Aorta (tissue), 5 donors: ENCODE results near the gene CORO6. TPM values are rescaled to one million over a fixed set of nuclear protein-coding genes. Genes with fewer than 3 reads are reported as not detected.

Source experiments
- ATAC-seq: fragments of 200-7000 bp; cut with Tn5 transposase; one replicate; pipeline ENCODE4 v1.9.1; 2022; ENCODE audit warnings: moderate library complexity; ENCODE audit not compliant: low FRiP score
- DNase-seq, 2 donors: peaks; one replicate each; pipeline ENCODE4 v3.0.0-alpha.2; 2020
- H3K27ac ChIP-seq, 2 donors: one replicate each; pipeline ENCODE4 v1.5.1; 2013; ENCODE audit warnings: low read length in 2 of 2, mild to moderate bottlenecking in 2 of 2, moderate library complexity in 2 of 2, control low read depth in 1 of 2, inconsistent platforms in 1 of 2, low read depth in 1 of 2
- H3K27me3 ChIP-seq, 2 donors: one replicate each; pipeline ENCODE4 v1.6.1; 2013; ENCODE audit warnings: control low read depth in 1 of 2, low read length in 1 of 2, mild to moderate bottlenecking in 1 of 2, moderate library complexity in 1 of 2; ENCODE audit not compliant: insufficient read depth in 2 of 2, control insufficient read depth in 1 of 2
- H3K36me3 ChIP-seq, 2 donors: one replicate each; pipeline ENCODE4 v1.6.1; 2013; ENCODE audit warnings: control low read depth in 1 of 2, low read length in 1 of 2, mild to moderate bottlenecking in 1 of 2; ENCODE audit not compliant: insufficient read depth in 2 of 2, control insufficient read depth in 1 of 2
- H3K4me1 ChIP-seq, 2 donors: one replicate each; pipeline ENCODE4 v1.6.1; 2013; ENCODE audit warnings: low read length in 2 of 2, control low read depth in 1 of 2, mild to moderate bottlenecking in 1 of 2, moderate library complexity in 1 of 2; ENCODE audit not compliant: insufficient read depth in 2 of 2, control insufficient read depth in 1 of 2
- H3K4me3 ChIP-seq, 2 donors: one replicate each; pipeline ENCODE4 v1.5.1; 2013; ENCODE audit warnings: low read length in 2 of 2, control low read depth in 1 of 2, mild to moderate bottlenecking in 1 of 2
- H3K9me3 ChIP-seq: one replicate; pipeline ENCODE4 v1.6.1; 2013; ENCODE audit warnings: mild to moderate bottlenecking, low read length; ENCODE audit not compliant: control insufficient read depth
- WGBS, 2 donors: extraction: QIAGEN DNeasy Blood & Tissue Kit; methylation state at CpG; one replicate each; pipeline ENCODE4 v1.1.7; 2013; 5-methylcytosine and 5-hydroxymethylcytosine counted together
- intact Hi-C, 2 donors: fragments of 100-400 bp; cut with DNase I; formaldehyde crosslinking; loops; one replicate each; pipeline versions ENCODE4 v1.14.2 to v1.15.0; 2022
- polyA plus RNA-seq, 2 donors: library from polyadenylated mRNA; stranded (reverse); fragments of 200-250 nt; gene quantifications; one replicate each; pipeline ENCODE4 v1.2.3, GENCODE V29; 2013
- total RNA-seq, 2 donors: library from RNA; stranded (reverse); fragmentation: NEBNext Ultra II Directional; extraction: Animal tissue kit (Norgen Biotek cat#: 25700); gene quantifications; one replicate each; pipeline ENCODE4 v1.2.1, GENCODE V29; 2021
- donor health status: healthy with polysubstance abuse.
- donor health status: Bipolar disorder and iron deficiency.
- donor health status: DM: no; HTN: no; CAD: no.
- donor health status: DM: no; HTN: no; CAD: no.
- donor health status: DM: yes; HTN: yes; CAD: no.

Gene CORO6
- total and polyA plus RNA-seq, 4 donors = 2.9 to 51.6 (median 11.1) TPM

DNA sequence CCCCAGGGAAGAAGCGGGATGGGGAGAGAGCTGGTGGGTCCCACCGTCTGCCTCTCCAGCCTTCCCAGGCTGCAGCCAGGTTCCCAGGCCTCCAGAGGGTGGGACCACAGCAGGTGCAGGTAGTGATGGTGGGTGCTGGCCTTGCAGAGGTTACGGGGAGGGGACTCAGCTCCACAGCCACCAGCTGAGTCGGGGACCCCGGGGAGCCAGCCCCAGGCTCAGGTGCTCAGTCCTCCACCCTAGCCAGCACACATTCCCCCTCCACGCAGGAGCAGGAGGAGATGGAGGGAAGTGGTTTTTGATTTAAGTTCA, 49.2 kb downstream of the CORO6 start:
- no peaks in the 10 kb centered on the region for H3K27me3 ChIP-seq
- DNase-seq (peak in 1 of 2 donors; percentile 39), ATAC-seq (no peak)
- H3K4me3 ChIP-seq = no peak overlapping the region
- H3K27ac ChIP-seq = no peak overlapping the region
- intact Hi-C loops = no loop called here
- 81 to 86% methylated on average over 6 of the region's 6 CpGs for WGBS, 2 donors
- H3K4me1 ChIP-seq = no peaks in the 10 kb centered on the region
- H3K9me3 ChIP-seq = no peaks in the 10 kb centered on the region
- H3K36me3 ChIP-seq = no peaks in the 10 kb centered on the region

DNA sequence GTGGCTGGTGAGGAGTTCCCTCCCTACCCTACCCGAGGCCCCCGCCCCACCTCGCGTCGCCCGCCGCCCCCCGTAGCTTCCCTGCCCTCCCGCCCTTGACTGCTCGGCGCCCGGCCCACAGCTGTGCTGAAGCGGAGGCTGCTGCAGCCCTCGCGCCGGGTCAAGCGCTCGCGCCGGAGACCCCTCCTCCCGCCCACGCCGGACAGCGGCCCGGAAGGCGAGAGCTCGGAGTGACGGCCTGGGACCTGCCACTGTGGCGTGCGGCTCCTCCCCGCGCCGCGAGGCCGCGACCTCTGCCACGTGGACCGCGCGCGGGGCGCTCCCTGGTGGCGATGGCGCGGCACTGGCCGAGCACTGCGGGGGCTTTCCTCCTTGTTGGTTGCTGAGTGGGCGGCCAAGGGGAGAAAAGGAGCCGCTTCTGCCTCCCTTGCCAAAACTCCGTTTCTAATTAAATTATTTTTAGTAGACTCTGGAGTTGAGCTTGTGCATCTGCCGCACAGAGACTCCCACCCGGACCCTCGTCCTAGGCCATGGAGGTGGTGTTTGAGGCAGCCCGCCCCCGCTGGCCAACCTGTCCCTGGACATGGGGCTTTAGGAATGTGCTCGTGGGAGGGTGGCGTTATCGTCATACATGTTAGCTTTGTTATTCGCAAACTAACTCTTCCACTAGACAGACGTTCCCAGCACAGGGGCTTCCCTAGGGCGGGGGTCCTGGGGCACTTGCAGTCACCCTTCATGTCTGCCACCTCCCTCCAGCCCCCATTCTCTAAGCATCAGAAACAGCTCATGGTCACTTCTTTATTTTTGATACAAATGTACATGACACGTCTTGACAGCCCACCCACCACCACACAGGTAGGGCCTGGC, 49.8 kb downstream of the CORO6 start:
- Histone ChIP-seq H3K27me3 (no peaks in the 10 kb centered on the region), H3K36me3 (no peaks in the 10 kb centered on the region), H3K4me3 (peak overlapping the region in 1 of 2 donors; percentile 4), H3K27ac (no peak overlapping the region), H3K4me1 (no peaks in the 10 kb centered on the region), H3K9me3 (no peaks in the 10 kb centered on the region)
- intact Hi-C loops = no loop called here
- DNase-seq = peak; percentile 75 to 91
- WGBS, 2 donors = 14 to 22% methylated on average over 41 to 62 of the region's 62 CpGs
- ATAC-seq = peak; percentile 71

DNA sequence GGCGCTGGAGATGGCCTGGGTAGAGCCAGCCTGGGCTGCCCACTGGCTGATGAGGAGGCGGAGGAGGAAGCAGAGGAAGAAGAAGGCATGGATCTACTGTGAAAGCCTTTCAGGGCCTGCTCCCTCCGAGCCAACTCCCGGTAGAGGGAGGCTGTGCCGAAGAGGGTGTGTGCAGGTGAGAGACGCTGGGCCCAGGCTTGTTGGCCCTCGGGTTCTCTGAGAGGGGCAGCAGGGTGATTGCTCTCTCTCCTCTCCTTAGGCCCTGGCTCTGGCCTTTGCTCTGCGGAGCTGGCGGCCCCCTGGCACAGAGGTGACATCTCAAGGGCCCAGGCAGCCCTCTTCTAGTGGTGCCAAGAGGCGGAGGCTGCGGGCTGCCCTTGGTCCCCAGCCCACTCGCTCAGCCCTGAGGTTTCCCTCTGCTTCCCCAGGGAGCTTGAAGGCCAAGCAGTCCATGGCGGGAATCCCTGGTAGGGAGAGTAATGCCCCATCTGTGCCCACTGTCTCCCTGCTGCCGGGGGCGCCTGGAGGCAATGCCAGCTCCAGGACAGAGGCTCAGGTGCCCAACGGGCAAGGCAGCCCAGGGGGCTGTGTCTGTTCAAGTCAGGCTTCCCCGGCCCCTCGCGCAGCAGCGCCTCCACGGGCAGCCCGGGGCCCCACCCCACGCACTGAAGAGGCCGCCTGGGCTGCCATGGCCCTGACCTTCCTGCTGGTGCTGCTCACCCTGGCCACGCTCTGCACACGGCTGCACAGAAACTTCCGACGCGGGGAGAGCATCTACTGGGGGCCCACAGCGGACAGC, 50.6 kb downstream of the CORO6 start:
- intact Hi-C loops = no loop called here
- ATAC-seq (no peak), DNase-seq (peak; percentile 56 to 77)
- Histone ChIP-seq H3K36me3 (no peaks in the 10 kb centered on the region), H3K9me3 (no peaks in the 10 kb centered on the region), H3K4me3 (peak overlapping the region in 1 of 2 donors; percentile 4), H3K27ac (no peak overlapping the region), H3K4me1 (no peaks in the 10 kb centered on the region), H3K27me3 (no peaks in the 10 kb centered on the region)
- WGBS, 2 donors = 23 to 26% methylated on average over 29 to 30 of the region's 30 CpGs

DNA sequence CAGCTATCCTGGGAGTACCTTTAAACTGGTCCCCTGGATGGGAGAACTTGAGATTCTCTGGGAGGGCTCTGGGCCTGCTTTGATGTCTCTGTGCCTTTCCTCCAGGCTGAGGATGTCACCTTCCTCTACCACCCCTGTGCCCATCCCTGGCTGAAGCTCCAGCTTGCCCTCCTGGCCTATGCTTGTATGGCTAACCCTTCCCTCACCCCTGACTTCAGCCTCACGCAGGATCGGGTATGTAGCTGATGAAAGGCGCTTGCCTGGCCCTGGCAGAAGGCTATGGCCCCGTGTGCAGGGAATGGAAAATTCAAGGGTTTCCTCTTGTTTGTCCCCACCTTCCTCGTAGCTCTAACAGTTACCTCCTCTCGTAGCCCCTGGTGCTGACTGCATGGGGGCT, 51.2 kb downstream of the CORO6 start:
- H3K4me1 ChIP-seq = no peaks in the 10 kb centered on the region
- WGBS, 2 donors = 83 to 86% methylated on average over 6 of the region's 6 CpGs
- H3K27ac ChIP-seq = no peak overlapping the region
- H3K4me3 ChIP-seq = no peak overlapping the region
- DNase-seq (peak in 1 of 2 donors; percentile 49), ATAC-seq (no peak)
- no peaks in the 10 kb centered on the region for H3K9me3 ChIP-seq
- H3K36me3 ChIP-seq = no peaks in the 10 kb centered on the region
- no peaks in the 10 kb centered on the region for H3K27me3 ChIP-seq
- intact Hi-C loops = no loop called here

DNA sequence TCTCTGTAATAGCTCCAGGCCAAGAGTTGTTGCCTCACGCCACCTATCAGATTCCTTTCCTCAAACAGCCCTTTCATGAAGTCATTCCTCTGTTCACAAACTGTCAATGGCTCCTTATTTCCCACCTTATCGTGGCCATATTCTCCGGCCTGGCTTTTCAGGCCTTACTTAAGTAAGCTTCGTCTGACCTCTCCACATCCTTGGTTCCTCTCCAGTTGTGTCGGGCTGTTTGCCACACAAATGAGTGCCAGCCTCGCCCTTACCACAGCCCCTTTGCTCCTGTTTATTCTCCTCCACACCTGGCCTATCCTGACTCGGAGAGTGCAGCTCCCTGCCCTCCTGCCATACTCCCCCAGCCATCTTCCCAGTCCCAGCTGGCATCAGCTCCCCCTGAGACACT, 52.2 kb downstream of the CORO6 start:
- ATAC-seq (no peak), DNase-seq (peak; percentile 34 to 57)
- no peak overlapping the region for H3K4me3 ChIP-seq
- H3K27ac ChIP-seq = no peak overlapping the region
- no peaks in the 10 kb centered on the region for H3K27me3 ChIP-seq
- H3K4me1 ChIP-seq = no peaks in the 10 kb centered on the region
- H3K36me3 ChIP-seq = no peaks in the 10 kb centered on the region
- H3K9me3 ChIP-seq = no peaks in the 10 kb centered on the region
- intact Hi-C loops = no loop called here
- WGBS, 2 donors = 72 to 74% methylated on average over 7 of the region's 7 CpGs

DNA sequence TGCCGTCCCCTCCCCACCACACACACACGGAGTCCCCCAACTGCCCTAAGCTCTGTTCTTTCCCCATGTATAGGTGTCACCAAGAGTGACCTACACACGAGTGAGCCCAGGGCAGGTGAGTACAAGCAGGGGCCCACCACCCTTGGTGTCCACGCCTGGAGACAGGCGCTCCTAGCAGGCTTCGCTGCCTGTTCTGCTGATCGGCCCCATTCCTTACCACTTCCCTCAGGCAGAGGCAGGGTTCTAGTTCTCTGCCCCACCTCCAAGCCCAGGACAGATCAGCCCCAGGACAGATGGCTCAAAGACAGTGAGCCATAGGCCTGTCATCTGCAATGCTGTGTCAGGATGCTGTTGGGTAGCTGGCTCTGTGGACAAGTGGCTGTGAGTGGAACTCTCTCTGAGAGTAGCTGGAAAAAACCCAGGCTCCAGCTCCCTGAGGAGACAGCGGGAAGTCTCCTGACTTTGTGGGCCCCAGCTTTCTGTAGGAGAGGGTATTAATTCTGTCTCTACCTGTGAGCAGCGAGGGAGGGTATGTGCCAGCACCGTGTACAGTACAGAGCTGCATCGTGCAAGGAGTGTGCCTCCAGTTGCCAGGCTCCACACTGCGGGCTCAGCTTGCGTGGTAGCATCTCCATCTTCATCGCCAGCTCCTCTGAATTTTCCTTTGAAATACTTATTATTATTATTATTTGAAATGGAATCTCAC, 53.3 kb downstream of the CORO6 start:
- 48 to 49% methylated on average over 14 of the region's 14 CpGs for WGBS, 2 donors
- DNase-seq (peak; percentile 37 to 60), ATAC-seq (no peak)
- H3K27me3 ChIP-seq = no peaks in the 10 kb centered on the region
- no peaks in the 10 kb centered on the region for H3K36me3 ChIP-seq
- no peaks in the 10 kb centered on the region for H3K9me3 ChIP-seq
- intact Hi-C loops = no loop called here
- H3K27ac ChIP-seq = peak overlapping the region in 1 of 2 donors; percentile 38
- H3K4me1 ChIP-seq = no peaks in the 10 kb centered on the region
- H3K4me3 ChIP-seq = peak overlapping the region in 1 of 2 donors; percentile 54

DNA sequence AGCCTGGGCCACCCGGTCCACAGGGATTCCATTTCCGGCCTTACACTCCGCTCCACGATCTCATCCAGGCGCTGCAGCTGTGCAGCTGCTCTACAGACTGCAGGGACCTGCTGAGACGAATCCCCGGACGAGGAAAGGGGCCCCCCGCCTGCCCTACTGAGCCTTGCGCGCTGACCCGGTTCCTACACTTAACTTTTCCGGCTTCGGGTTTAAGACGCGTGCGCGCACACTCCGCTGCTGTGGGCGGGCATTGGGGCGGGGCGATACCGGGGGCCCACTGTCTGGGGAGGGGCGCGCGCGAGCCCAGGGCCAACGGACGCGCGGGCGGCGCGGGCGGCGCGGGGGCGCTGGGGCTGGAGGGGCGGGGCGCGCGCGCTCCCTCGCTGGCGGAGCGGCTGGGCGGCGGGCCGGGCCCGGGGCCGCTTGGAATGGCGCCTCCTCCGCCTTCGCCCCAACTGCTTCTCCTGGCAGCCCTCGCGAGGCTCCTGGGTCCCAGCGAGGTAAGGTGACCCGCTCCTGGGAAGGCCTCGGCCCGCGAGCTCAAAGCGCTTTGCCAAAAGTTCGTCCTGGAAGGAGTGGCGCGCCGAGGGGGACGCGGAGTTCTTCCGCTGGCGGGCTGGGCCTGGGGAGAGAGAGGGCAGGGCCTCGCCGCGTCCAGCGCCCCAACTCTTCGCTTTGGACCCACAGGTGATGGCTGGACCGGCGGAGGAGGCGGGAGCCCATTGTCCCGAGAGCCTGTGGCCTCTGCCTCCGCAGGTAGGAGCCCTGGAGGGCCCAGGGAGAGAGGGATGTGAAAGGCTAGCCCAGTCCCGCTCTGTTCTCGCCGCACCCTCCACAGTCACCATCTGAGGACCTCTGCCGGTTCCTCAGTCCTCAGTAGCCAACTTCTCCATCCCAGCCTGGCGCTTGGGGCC, 54.1 kb downstream of the CORO6 start, which contains the start of gene TP53I13:
TP53I13 (plus strand) TSS at position 371 of the 914 bp plus-strand sequence; CDS start at position 429, 58 bp downstream.
- no peaks in the 10 kb centered on the region for H3K27me3 ChIP-seq
- peak; percentile 94 to 97 for DNase-seq
- H3K36me3 ChIP-seq = no peaks in the 10 kb centered on the region
- peak; percentile 78 for ATAC-seq
- peak within 1 kb of the TSS; percentile 50 to 54 for H3K4me3 ChIP-seq
- H3K9me3 ChIP-seq = no peaks in the 10 kb centered on the region
- peak within 1 kb of the TSS; percentile 1 to 43 for H3K27ac ChIP-seq
- no peaks in the 10 kb centered on the region for H3K4me1 ChIP-seq
- intact Hi-C loops = no loop called here
- WGBS, 2 donors = 0 to 1% methylated on average over 53 to 85 of the region's 85 CpGs
